HS-27A (cell line): ENCODE results near the gene CAMK2D.
A peak's percentile ranks its signal among the peaks of the same experiment; 100 is the strongest.
"Not testable (repeated sequence)": the region's sequence is repeated elsewhere in the genome, so short reads cannot be mapped to it uniquely, and the experiment has no call there.

ENCODE experiments used
- DNase-seq: peaks from one replicate; pipeline ENCODE4 v3.0.0-alpha.2; 2012; ENCODE audit warnings: low read depth, missing footprints

Gene CAMK2D

GRCh38 chr4:113730467-113731216, 30.9 kb downstream of the CAMK2D start:
- no peak for DNase-seq

GRCh38 chr4:113727802-113728201, 33.7 kb downstream of the CAMK2D start:
- DNase-seq: no peak

GRCh38 chr4:113725963-113726362, 35.6 kb downstream of the CAMK2D start:
- DNase-seq: no peak

GRCh38 chr4:113718252-113718651, 43.3 kb downstream of the CAMK2D start:
- no peak for DNase-seq

- no peak for DNase-seq
These were observed 49.5 kb downstream of the CAMK2D start for GRCh38 chr4:113711883-113712662.

- no peak for DNase-seq
These were observed 53.3 kb downstream of the CAMK2D start for GRCh38 chr4:113708250-113708649.

GRCh38 chr4:113707048-113707447, 54.5 kb downstream of the CAMK2D start:
- DNase-seq: no peak

- DNase-seq: not testable (repeated sequence)
These were observed 56.4 kb downstream of the CAMK2D start for GRCh38 chr4:113705097-113705496.

GRCh38 chr4:113702596-113702995, 58.9 kb downstream of the CAMK2D start:
- peak; percentile 48 for DNase-seq

GRCh38 chr4:113701169-113701568, 60.4 kb downstream of the CAMK2D start:
- no peak for DNase-seq

- DNase-seq: no peak
These were observed 60.9 kb downstream of the CAMK2D start for GRCh38 chr4:113700602-113701150.

GRCh38 chr4:113699772-113700171, 61.8 kb downstream of the CAMK2D start:
- DNase-seq: no peak

- DNase-seq: no peak
These were observed 64.1 kb downstream of the CAMK2D start for GRCh38 chr4:113697429-113697828.

- DNase-seq: no peak
These were observed 66.0 kb downstream of the CAMK2D start for GRCh38 chr4:113695328-113696169.

GRCh38 chr4:113694008-113694407, 67.5 kb downstream of the CAMK2D start:
- no peak for DNase-seq

- DNase-seq: no peak
These were observed 68.6 kb downstream of the CAMK2D start for GRCh38 chr4:113692809-113693411.

GRCh38 chr4:113691676-113692075, 69.9 kb downstream of the CAMK2D start:
- DNase-seq: no peak

GRCh38 chr4:113689394-113689793, 72.1 kb downstream of the CAMK2D start:
- DNase-seq: no peak

GRCh38 chr4:113687067-113687718, 74.3 kb downstream of the CAMK2D start:
- no peak for DNase-seq

- DNase-seq: not testable (repeated sequence)
These were observed 76.4 kb downstream of the CAMK2D start for GRCh38 chr4:113685157-113685556.

- DNase-seq: no peak
These were observed 76.9 kb downstream of the CAMK2D start for GRCh38 chr4:113684534-113685091.
